GM18858 (cell line): ENCODE results near the gene MAP3K2.
"Not testable (repeated sequence)": the region's sequence is repeated elsewhere in the genome, so short reads cannot be mapped to it uniquely, and the experiment has no call there.

Experiments used
- ATAC-seq: cut with Tn5 transposase; IDR thresholded peaks from one replicate; pipeline ENCODE4 v1.9.1; 2021; ENCODE audit not compliant: unreplicated experiment

The MAP3K2 gene

DNA sequence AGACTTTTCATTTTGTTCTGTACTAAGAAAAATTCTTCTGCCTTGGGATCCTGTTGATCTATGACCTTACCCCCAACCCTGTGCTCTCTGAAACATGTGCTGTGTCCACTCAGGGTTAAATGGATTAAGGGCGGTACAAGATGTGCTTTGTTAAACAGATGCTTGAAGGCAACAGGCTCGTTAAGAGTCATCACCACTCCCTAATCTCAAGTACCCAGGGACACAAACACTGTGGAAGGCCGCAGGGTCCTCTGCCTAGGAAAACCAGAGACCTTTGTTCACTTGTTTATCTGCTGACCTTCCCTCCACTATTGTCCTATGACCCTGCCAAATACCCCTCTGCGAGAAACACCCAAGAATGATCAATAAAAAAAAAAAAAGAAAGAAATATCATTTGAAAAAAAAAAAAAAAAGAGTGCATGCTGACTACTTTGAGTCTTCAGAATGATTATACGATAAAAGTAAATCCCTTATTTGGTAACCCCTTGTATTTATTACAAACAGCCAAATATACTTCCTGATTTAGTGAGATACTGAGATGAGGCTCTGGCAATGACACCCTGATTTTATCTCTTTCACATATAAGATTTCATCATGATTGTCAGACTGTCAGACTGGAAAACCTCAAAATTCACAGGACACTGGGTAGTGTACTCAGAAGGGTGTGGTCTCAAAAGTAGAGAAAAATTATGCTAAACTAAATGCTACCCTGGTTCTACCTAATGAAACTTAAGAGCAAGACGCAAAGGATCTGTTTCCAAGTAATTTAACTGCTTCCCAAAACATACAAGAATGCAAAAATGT, 33.7 kb downstream of the MAP3K2 start:
- ATAC-seq = not testable (repeated sequence)

DNA sequence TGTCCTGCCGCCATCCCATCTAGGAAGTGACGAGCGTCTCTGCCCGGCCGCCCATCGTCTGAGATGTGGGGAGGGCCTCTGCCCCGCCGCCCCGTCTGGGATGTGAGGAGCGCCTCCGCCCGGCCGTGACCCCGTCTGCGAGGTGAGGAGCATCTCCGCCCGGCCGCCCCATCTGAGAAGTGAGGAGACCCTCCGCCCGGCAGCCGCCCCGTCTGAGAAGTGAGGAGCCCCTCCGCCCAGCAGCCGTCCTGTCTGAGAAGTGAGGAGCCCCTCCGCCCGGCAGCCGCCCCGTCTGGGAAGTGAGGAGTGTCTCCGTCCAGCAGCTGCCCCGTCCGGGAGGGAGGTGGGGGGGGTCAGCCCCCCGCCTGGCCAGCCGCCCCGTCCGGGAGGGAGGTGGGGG, 34.6 kb downstream of the MAP3K2 start:
- not testable (repeated sequence) for ATAC-seq

DNA sequence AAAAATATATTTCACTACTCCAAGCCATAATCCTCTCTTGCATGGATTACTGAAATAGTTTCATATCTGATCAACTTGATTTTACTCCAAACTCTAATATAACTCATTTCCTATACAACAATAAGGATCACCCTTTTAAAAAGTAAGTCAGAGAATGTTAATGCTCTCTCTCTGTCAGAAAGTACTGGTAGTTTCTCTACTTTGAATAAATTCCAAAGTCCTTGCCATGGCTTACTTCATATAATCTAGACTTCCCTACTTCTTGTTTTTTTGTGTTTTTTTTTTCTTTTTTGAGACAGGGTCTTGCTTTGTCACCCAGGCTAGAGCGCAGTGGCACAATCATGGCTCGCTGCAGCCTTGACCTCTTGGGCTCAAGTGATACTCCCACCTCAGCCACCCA, 36.2 kb downstream of the MAP3K2 start:
- no peak for ATAC-seq

DNA sequence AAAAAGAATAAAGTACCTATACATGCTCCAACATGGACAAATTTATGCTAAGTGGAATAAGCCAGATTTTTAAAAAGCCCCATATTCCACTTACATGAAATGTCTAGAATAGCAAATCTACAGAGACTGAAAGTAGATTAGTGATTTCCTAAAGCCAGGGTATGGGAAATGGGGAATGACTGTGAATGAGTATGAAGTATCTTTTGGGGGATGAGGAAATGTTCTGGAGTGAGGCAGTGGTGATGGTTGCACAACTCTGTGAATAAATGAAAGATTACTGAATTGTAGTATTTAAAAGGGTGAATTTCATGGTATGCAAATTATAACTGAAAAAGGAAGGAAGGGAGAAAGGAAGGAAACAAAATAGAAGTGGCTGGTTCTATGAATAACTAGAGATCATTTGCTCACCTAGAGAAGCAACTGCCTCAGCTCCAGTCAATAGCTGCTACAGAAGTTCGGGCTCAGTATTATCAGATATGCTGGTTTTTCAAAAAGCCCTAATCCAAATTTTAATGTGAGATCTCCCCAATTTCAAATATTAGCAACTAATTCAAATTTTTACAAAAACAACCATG, 39.3 kb downstream of the MAP3K2 start:
- no peak for ATAC-seq

DNA sequence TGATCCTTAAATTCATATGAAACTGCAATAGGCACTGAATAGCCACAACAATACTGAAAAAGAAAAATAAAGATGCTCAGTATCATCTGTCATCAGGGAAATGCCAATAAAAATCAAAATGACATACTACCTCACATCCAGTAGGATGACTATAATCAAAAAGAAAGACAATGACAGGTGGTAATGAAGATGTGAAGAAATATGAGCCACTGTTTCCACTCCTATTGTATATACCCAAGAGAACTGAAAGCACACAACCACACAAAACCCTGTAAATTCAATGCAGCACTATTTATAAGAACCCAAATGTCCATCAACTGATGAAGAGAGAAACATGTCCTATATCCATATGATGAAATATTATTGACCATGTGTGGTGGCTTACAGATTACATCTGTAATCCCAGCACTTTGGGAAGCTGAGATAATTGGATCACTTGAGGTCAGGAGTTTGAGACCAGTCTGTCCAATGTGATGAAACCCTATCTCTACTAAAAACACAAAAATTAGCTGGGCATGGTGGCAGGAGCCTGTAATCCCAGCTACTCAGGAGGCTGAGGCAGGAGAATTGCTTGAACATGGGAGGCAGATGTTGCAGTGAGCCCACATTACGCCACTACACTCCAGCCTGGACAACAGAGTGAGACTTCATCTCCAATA, 39.9 kb downstream of the MAP3K2 start:
- ATAC-seq = no peak

DNA sequence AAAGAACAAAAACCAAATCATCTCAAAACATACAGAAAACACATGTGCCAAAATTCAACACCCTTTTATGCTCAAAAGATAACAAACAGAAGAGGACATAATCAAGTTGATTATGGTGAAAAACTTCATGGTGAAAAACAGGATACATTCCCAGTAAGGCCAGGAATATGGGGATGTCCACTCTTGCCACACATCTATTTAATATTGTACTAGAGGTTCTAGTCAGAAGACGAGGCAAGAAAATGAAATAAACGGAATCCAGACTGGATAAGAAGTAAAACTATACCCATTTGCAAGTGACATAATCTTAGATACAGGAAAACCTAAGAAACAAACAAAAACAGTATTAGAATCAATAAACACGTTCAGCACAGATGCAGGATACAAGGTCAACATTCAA, 40.8 kb downstream of the MAP3K2 start:
- no peak for ATAC-seq

DNA sequence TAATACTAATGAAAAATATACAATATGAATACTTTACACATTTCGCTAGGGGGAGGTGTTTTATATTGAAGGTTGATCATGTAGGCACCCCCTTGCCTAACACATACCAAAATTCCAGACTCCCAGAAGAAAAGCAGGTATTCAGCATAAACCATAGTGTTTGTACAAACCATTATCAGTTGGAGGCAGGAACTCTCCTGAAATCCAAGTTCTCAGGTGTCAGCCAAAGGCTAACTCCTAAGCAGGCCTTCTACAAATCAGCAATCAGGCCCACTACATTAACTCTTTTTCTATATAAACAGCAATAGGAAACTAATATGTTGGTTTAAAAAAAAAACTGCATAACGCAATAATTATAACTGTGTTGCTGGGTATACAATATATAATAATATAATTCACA, 44.5 kb downstream of the MAP3K2 start:
- ATAC-seq = no peak

DNA sequence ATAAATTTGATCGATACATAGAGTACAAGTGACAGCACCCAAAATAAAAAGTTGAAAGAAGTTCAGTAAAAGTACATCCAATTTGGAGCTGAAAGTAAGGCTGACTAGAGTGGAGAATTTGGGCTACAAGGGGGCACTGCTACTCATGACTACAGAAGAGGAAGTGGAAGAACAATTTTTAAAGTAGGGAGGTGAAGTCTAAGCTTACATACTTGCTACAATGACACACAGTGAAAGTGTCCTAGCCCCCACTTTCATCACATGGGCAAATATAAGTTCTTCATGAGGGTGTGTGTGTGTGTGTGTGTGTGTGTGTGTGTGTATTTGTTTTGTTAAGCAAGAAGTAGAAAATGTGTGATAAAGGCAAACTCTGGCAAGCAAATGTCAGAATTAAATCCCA, 45.7 kb downstream of the MAP3K2 start:
- no peak for ATAC-seq

DNA sequence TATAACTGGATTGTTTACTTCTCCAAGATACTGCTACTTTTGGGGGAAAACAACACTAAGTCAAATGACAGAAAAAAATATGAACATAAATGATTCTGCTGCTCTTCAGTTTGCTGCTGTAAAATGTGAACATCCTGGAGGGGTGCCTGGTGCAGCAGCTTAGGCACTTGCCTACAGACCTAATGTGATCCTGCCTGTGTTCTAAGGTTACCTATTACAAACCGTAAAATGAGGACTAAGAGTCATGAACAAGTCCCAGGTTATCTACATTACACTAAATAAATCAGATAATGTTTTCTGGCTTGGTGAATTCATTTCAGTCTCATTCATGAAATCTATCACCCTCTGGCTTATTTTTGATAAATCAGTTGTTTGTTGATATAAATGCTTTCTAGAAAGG, 55.4 kb downstream of the MAP3K2 start:
- ATAC-seq = no peak

DNA sequence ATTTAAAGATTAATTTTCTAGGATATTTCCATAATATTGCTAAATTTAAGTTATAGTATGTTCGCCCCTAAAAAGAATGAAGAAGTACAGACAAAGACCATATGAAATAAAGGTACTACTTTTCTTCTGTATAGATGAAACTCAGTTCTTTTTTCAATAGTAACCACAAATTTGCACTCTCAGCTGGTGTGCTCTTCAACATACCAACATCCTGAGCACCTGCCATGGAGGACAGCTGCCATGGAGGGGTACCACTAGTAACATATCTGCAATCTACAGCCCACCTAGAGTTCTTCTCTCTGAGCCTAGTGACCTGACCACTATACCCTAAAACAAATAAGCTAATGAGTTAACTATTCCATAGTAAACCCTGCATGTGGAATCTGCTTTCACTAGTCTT, 57.0 kb downstream of the MAP3K2 start:
- ATAC-seq = peak; percentile 63

DNA sequence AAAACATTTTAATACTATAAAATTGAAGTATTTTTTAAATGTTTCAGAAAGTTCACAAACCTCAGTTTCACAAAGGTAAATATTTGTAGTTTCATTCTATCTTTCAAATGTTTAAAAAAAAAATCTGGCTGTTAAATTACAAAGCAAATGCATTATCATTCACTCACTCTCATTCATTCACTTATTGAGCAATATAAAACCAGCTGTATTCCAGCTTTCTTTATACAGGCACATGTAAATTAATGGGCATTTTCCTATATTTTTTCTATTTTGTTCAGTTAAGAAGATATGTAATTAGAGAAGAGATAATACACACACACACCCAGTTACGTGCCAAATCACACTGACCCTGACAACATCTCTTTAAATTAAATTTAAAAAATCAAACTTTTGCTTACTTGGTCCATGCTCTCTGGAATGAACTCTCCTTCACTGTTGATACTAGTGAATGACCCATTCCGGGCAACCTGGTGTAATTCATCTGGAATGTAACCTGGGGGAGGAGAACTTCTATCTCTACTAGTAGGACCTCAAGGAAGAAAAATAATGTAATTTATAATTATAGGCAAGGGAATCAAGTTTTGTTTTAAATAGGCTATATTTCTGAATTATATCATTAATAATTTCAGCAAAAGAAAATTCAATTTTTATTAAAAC, 61.4 kb downstream of the MAP3K2 start:
- no peak for ATAC-seq

DNA sequence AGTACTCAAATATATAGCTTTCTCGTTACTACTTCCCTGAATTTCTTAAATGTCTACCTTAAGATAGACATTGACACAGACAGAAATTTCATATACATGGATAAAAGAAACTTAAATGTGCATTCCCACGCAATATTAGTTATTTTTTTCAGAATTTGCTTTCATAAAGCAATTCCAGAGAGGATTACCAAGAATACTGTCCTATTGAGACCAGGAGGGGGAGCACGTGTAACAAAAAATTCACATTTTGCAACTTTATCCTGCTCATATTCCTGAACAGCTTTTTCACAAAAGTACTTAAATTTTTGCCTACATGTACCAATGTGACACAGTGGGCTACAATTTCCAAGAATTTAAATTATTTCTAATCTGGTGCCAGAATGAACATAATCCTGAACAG, 63.1 kb downstream of the MAP3K2 start:
- no peak for ATAC-seq

DNA sequence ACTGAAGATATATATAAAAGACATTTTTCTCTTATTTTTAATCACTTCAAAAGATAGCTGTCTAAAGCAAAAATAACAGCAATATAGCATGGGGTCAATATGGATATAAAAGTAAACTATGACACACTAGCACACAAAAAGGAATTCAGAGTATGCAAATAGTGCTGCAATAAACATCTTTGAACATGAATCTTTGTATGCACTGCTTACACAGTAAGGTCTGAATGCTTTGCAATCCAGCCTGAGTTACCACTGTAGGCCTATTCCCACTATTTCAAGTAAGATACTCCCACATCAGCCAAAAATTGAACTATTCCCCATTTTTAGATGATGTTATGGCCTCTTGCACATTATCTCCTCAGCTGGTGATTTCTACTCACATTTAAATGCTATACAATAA, 66.5 kb downstream of the MAP3K2 start:
- no peak for ATAC-seq

DNA sequence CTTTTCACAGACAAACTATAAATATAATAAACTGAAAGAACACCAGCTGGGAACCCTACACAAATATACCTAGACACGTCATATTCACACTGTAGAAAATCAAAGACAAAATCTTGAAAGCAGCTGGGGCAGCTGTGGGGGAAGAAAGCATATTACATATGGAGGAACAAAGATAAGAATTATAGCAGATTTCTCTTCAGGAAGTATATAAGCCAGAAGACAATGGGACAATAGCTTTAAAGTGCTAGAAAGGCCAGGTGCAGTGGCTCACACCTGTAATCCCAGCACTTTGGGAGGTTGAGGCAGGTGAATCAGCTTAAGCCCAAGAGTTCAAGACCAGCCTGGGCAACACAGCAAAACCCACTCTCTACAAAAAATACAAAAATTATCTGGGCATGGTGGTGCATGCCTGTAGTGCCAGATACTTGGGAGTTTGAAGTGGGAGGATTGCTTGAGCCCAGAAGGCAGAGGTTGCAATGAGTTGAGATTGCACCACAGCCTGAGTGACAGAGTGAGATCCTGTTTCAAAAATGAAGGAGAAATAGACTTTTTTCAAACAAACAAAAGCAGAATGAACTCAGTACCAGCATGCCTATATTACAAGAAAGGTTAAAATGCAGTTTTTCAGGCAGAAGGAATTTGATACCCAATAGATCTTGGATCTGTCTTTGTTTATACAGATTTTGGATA, 67.0 kb downstream of the MAP3K2 start:
- no peak for ATAC-seq

DNA sequence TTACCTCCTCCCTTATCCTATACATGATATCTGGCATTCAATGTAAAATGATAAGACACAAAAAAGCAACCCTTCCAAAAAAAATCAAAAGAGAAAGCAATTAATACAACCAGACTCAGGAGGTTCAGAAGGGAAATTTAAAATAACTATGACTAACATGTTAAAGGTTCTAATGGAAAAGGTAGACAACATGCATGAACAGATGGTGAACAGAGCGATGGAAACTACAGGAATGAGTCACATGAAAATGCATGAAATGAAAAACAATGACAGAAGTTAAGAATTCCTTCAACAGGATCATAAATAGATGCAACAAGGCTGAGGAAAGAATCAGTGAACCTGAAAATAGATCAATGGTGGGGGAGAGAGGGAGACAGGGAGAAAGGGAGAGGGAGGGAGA, 67.7 kb downstream of the MAP3K2 start:
- no peak for ATAC-seq

DNA sequence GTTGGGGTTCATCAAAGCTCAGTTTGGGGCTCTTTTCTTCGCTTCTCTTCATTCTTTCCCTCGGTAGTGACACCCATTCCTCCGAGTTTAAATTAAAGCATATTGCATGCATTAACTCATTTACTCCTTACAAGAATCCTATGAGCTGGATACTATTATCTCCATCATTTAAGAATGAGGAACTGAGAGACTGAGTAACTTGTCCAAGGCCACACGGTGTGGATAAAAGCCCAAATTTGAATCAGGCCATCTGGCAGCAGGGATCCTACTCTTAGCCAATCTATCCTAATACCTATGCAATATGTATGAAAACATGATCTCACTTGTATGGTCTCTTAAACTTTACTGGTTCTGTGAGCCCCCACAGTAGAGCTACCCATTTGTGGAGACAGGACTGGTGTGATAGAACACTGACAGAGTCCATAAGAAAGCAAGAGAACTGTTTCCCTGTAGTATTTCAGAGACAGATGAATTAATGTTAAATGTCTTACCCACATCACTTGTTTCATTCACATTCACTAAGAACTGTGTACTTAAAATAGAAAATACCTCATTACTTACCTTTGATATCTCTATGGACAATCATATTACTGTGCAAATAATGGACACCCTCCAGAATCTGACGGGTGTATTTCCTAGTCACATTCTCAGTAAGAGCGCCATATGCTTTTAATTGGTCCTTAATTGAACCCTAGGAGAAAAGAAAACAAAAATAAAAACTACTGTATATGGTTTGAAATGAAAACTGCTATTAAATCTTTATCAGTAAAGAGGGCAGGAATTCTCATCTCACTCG, 73.4 kb downstream of the MAP3K2 start:
- no peak for ATAC-seq

DNA sequence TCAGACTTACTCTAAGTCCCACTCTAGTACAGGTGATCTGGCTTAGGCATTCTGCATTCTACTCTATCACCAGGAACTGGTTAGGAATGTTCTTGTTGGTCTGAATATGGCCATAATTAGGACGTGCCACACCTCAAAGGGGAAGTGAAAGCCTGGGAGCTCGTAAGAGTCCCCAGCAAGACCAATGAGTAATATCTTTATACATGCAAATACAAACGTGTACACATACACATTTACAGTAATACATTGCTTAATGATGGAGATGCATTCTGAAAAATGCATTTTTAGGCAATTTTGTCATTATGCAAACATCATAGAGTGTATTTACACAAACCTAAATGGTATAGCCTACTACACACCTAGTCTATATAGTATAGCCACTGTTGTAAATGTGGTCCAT, 74.4 kb downstream of the MAP3K2 start:
- ATAC-seq = peak; percentile 98

DNA sequence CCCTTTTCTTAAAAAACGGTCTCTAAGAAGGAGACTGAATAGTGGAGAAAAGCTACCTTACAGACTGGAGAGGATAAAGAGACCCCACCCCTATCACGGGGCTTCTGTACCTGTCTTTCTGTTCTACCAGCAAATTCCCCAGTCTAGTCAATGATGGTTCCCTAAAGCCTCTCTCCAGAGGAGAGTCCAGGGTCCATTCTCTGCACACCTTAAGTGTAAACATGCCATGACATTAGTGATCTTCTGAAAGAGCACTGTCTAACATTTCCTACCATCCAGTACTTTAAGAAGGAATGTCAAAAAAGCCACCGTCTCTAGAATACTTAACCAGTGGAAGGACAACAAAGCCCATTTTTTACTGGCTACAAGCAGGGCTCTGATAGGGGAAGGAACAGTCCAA, 76.8 kb downstream of the MAP3K2 start:
- ATAC-seq = no peak

DNA sequence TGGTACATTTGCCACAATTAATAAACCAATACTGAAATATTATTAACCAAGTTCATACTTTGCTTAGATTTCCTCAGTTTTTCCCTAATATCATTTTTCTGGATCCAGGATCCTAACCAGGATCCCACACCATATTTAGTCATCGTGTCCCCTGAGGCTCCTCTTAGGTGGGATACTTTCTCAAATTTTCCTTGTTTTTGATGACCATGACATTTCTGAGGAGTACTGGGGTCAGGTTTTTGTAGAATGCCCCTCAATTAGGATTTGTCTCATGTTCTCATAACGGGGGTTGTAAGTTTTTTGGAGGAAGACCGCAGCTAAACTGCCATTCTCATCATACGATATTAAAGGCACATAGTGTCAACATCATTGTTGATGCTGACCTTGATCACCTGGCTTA, 78.3 kb downstream of the MAP3K2 start:
- no peak for ATAC-seq

DNA sequence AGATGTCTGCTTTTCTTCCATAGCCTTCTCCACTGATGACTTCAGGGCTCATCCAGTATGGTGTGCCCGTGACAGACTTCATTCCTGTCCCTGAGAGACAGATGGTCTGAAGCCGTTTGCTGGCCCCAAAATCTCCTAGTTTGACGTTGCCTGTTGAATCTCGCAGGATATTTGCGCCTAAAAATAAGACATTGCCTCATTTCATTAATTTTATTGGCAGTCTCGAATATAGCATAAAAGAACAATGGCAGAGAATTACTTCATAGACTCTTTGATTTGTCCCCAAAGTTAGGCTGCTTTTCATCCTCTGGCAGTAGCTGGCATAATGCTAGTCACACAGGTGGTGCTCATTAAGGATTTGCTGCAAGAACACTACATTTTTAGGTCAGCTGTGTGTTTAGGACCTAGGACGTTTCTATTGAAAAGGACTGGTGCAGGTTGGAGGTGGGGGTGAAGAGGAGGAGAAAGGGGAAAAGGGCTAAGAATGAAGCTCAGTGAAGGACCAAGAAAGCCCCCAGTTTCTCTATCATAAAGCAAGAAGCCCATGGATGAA, 79.1 kb downstream of the MAP3K2 start:
- no peak for ATAC-seq
